IMR-90 (cell line): ENCODE results near the gene SLC8A1. TPM values are rescaled to one million over a fixed set of nuclear protein-coding genes. Genes with fewer than 3 reads are reported as not detected.
A peak's percentile ranks its signal among the peaks of the same experiment; 100 is the strongest.

ENCODE experiments used
- ATAC-seq: fragments of 200-7000 bp; cut with Tn5 transposase; 2 replicates; pipeline ENCODE4 v1.9.1; 2020; ENCODE audit warnings: low read depth, mild to moderate bottlenecking, moderate library complexity
- BruUV-seq: library from RNA; stranded (reverse); fragments of 400-500 nt; replicated peaks from 2 replicates; lab custom pipeline; 2021; lab: Mats Ljungman, UMichigan
- CTCF ChIA-PET: fragments of 300-600 bp; formaldehyde crosslinking; extraction: SDS; loops from one replicate; lab custom pipeline; 2021; ENCODE audit warnings: antibody characterized with exemption; lab: Yijun Ruan, JAX
- POLR2A ChIA-PET: fragments of 300-600 bp; sonication (Branson Sonifier 250); formaldehyde crosslinking; loops from one replicate; lab custom pipeline; 2022; ENCODE audit warnings: antibody characterized with exemption; ENCODE audit not compliant: unreplicated experiment; lab: Charles Lee
- DNase-seq: peaks from one replicate; pipeline ENCODE4 v3.0.0; 2013
- H2AFZ ChIP-seq: replicated peaks from 2 replicates; pipeline ENCODE3; 2013; ENCODE audit warnings: low read length, mild to moderate bottlenecking; ENCODE audit not compliant: poor library complexity
- H2AK5ac ChIP-seq: 2 replicates; pipeline ENCODE4 v1.6.1; 2013; ENCODE audit warnings: low read depth, low read length, inconsistent platforms
- H2AK9ac ChIP-seq: replicated peaks from 2 replicates; pipeline ENCODE3; 2013; ENCODE audit warnings: mild to moderate bottlenecking, low read depth, low read length, moderate library complexity; ENCODE audit not compliant: poor library complexity
- H2BK120ac ChIP-seq: 2 replicates; pipeline ENCODE4 v1.6.1; 2013; ENCODE audit warnings: low read depth, low read length, inconsistent platforms
- H2BK15ac ChIP-seq: 3 replicates; pipeline ENCODE4 v1.6.1; 2013; ENCODE audit warnings: low read depth, low read length, inconsistent platforms
- H2BK20ac ChIP-seq: 2 replicates; pipeline ENCODE4 v1.6.1; 2013; ENCODE audit warnings: low read depth, mild to moderate bottlenecking, inconsistent platforms, low read length, moderate library complexity
- H2BK5ac ChIP-seq: 2 replicates; pipeline ENCODE4 v1.6.1; 2013; ENCODE audit warnings: mild to moderate bottlenecking, low read depth, low read length, inconsistent platforms; ENCODE audit not compliant: poor library complexity, severe bottlenecking
- H3K14ac ChIP-seq: replicated peaks from 2 replicates; pipeline ENCODE4 v1.6.1; 2013; ENCODE audit warnings: low read depth, low read length, inconsistent platforms
- H3K18ac ChIP-seq: 2 replicates; pipeline ENCODE4 v1.6.1; 2013; ENCODE audit warnings: low read depth, low read length, control low read depth
- H3K23ac ChIP-seq: 2 replicates; pipeline ENCODE4 v1.6.1; 2013; ENCODE audit warnings: low read depth, low read length, inconsistent platforms
- H3K27ac ChIP-seq: 2 replicates; pipeline ENCODE4 v1.5.1; 2013; ENCODE audit warnings: mild to moderate bottlenecking, control low read depth, low read length; ENCODE audit not compliant: insufficient read depth
- H3K27me3 ChIP-seq: 2 replicates; pipeline ENCODE4 v1.6.1; 2013; ENCODE audit warnings: low read length; ENCODE audit not compliant: control insufficient read depth, insufficient read depth
- H3K36me3 ChIP-seq: 2 replicates; pipeline ENCODE4 v1.6.1; 2013; ENCODE audit warnings: low read length, mixed read lengths; ENCODE audit not compliant: control insufficient read depth, insufficient read depth
- H3K4ac ChIP-seq: 2 replicates; pipeline ENCODE4 v1.6.1; 2013; ENCODE audit warnings: low read depth, low read length, inconsistent platforms
- H3K4me1 ChIP-seq: 2 replicates; pipeline ENCODE4 v1.6.1; 2013; ENCODE audit warnings: low read length, mixed read lengths; ENCODE audit not compliant: control insufficient read depth, insufficient read depth
- H3K4me2 ChIP-seq: 2 replicates; pipeline ENCODE4 v1.6.1; 2013; ENCODE audit warnings: low read depth, mild to moderate bottlenecking, control low read depth, low read length, moderate library complexity
- H3K4me3 ChIP-seq: 2 replicates; pipeline ENCODE4 v1.5.1; 2013; ENCODE audit warnings: low read depth, mild to moderate bottlenecking, control low read depth, low read length, moderate library complexity; ENCODE audit not compliant: insufficient read depth
- H3K56ac ChIP-seq: 2 replicates; pipeline ENCODE4 v1.6.1; 2013; ENCODE audit warnings: low read length, inconsistent platforms; ENCODE audit not compliant: insufficient read depth; ENCODE audit errors: extremely low read depth
- H3K79me1 ChIP-seq, 2 experiments: 2 replicates each; pipeline ENCODE4 v1.6.1; 2013; ENCODE audit warnings: low read length in 2 of 2, inconsistent platforms in 1 of 2, low read depth in 1 of 2
- H3K9ac ChIP-seq: 2 replicates; pipeline ENCODE4 v1.6.1; 2013; ENCODE audit warnings: low read depth, low read length, control low read depth
- H3K9me1 ChIP-seq: 2 replicates; pipeline ENCODE4 v1.6.1; 2013; ENCODE audit warnings: low read length, inconsistent platforms; ENCODE audit not compliant: insufficient read depth
- H3K9me3 ChIP-seq: 2 replicates; pipeline ENCODE4 v1.6.1; 2013; ENCODE audit warnings: low read length; ENCODE audit not compliant: control insufficient read depth, insufficient read depth
- H4K20me1 ChIP-seq: 2 replicates; pipeline ENCODE4 v1.6.1; 2013; ENCODE audit warnings: low read length, inconsistent platforms; ENCODE audit not compliant: insufficient read depth
- H4K5ac ChIP-seq: 2 replicates; pipeline ENCODE4 v1.6.1; 2013; ENCODE audit warnings: mild to moderate bottlenecking, low read depth, low read length, control low read depth
- H4K8ac ChIP-seq, 2 experiments: 2 replicates each; pipeline ENCODE4 v1.6.1; 2013; ENCODE audit warnings: low read depth in 2 of 2, low read length in 2 of 2, control low read depth in 1 of 2, inconsistent platforms in 1 of 2
- H4K91ac ChIP-seq: 2 replicates; pipeline ENCODE4 v1.6.1; 2013; ENCODE audit warnings: low read depth, low read length, inconsistent platforms; ENCODE audit not compliant: insufficient read depth
- BHLHE40 ChIP-seq: fragments of 150-350 bp; IDR thresholded peaks from 2 replicates; pipeline ENCODE4 v1.6.1; 2016; ENCODE audit warnings: mild to moderate bottlenecking, low read depth, low read length
- CEBPB ChIP-seq: IDR thresholded peaks from 2 replicates; pipeline ENCODE4 v1.6.1; 2012; ENCODE audit warnings: low read depth, low read length, improper control_type of control experiment
- CTCF ChIP-seq: conservative IDR thresholded peaks from 2 replicates; pipeline ENCODE4 v1.5.1; 2012; ENCODE audit warnings: mild to moderate bottlenecking, low read depth, low read length, improper control_type of control experiment
- ELK1 ChIP-seq: fragments of 150-350 bp; IDR thresholded peaks from 2 replicates; pipeline ENCODE4 v1.6.1; 2016; ENCODE audit warnings: low read depth, mild to moderate bottlenecking, low read length, moderate library complexity, borderline replicate concordance
- MXI1 ChIP-seq: IDR thresholded peaks from 2 replicates; pipeline ENCODE4 v1.6.1; 2012; ENCODE audit warnings: low read depth, mild to moderate bottlenecking, low read length, moderate library complexity, borderline replicate concordance
- NFE2L2 ChIP-seq: fragments of 150-350 bp; IDR thresholded peaks from 2 replicates; pipeline ENCODE4 v1.6.1; 2016; ENCODE audit warnings: low read depth, mild to moderate bottlenecking, low read length
- RAD21 ChIP-seq: IDR thresholded peaks from 2 replicates; pipeline ENCODE4 v1.6.1; 2012; ENCODE audit warnings: low read length, improper control_type of control experiment
- RCOR1 ChIP-seq: IDR thresholded peaks from 2 replicates; pipeline ENCODE4 v1.6.1; 2012; ENCODE audit warnings: mild to moderate bottlenecking, low read length, improper control_type of control experiment; ENCODE audit not compliant: insufficient replicate concordance
- RFX5 ChIP-seq: IDR thresholded peaks from 2 replicates; pipeline ENCODE4 v1.8.0; 2012; ENCODE audit warnings: low read depth, mild to moderate bottlenecking, low read length, moderate library complexity
- USF2 ChIP-seq: fragments of 150-350 bp; IDR thresholded peaks from 2 replicates; pipeline ENCODE4 v1.6.1; 2017; ENCODE audit warnings: mild to moderate bottlenecking, antibody characterized with exemption, low read length, low read depth
- WGBS, 2 experiments: methylation state at CpG; one replicate each; pipeline versions ENCODE4 v1.1.5 to v1.1.7; 2013; ENCODE audit warnings: missing lambda C conversion rate in 2 of 2; ENCODE audit not compliant: insufficient read length in 1 of 2; ENCODE audit errors: extremely low coverage in 2 of 2; 5-methylcytosine and 5-hydroxymethylcytosine counted together
- dilution Hi-C: fragments of 300-500 bp; cut with HindIII; formaldehyde crosslinking; loops from one replicate; pipeline ENCODE4 v1.14.3; 2018; ENCODE audit warnings: low sequenced_read_pairs; ENCODE audit not compliant: unreplicated experiment
- in situ Hi-C: fragments of 300-500 bp; cut with MboI; formaldehyde crosslinking; loops from 3 replicates; pipeline ENCODE4 v1.14.3; 2019; ENCODE audit warnings: low sequenced_read_pairs, inconsistent platforms, mixed read lengths
- intact Hi-C: fragments of 100-400 bp; cut with micrococcal nuclease; formaldehyde crosslinking; loops from 2 replicates; pipeline ENCODE4 v1.10.0; 2022
- polyA plus RNA-seq, 3 experiments: library from polyadenylated mRNA; depleted of rRNA; stranded (reverse); fragments of >200 nt; gene quantifications; 2 replicates each; pipeline ENCODE4 v1.2.3, GENCODE V29; 2012; ENCODE audit warnings: low replicate concordance in 1 of 3
- total RNA-seq: library from RNA; depleted of rRNA; stranded (reverse); fragments of >200 nt; gene quantifications from 2 replicates; pipeline ENCODE4 v1.2.3, GENCODE V29; 2012

The SLC8A1 gene
- total and polyA plus RNA-seq, 2 of the 4 experiments (the other 2 are of a cell fraction): 7.7 to 57.0 TPM

GRCh38 chr2:40173276-40173675 lies 278.6 kb downstream of the SLC8A1 start:
- H3K36me3 ChIP-seq: peaks cover 8% of the 10 kb centered on the region
- no peak overlapping the region for H2BK120ac ChIP-seq
- no peak overlapping the region; the same call in 1 of the 2 replicates for H3K4me2 ChIP-seq
- no peak overlapping the region for H2AK9ac ChIP-seq
- WGBS, 2 experiments: no CpG with 5 or more reads among the region's 2 CpGs
- no peak overlapping the region for H2BK20ac ChIP-seq
- H3K9ac ChIP-seq: no peak overlapping the region
- H2BK15ac ChIP-seq: no peak overlapping the region
- H2AK5ac ChIP-seq: no peak overlapping the region
- DNase-seq (peak; percentile 18), ATAC-seq (peak; percentile 62)
- H3K14ac ChIP-seq: no peak overlapping the region
- H2AFZ ChIP-seq: no peak overlapping the region
- no peak overlapping the region for H3K23ac ChIP-seq
- H3K4me3 ChIP-seq: no peak overlapping the region
- TF ChIP-seq RAD21 (no peak), BHLHE40 (no peak), USF2 (no peak), CEBPB (no peak), CTCF (no peak), RCOR1 (no peak), MXI1 (no peak), RFX5 (no peak), ELK1 (no peak), NFE2L2 (no peak)
- no peak overlapping the region for H3K27ac ChIP-seq
- H3K56ac ChIP-seq: no peak overlapping the region
- peaks cover 2% of the 10 kb centered on the region; the same call in 1 of the 2 replicates for H3K4me1 ChIP-seq
- H3K18ac ChIP-seq: peak overlapping the region; percentile 33; the same call in 1 of the 2 replicates
- H4K91ac ChIP-seq: no peak overlapping the region
- POLR2A ChIA-PET: no interaction called here
- H3K4ac ChIP-seq: no peak overlapping the region
- in situ Hi-C loops (no loop called here), dilution Hi-C loops (no loop called here), intact Hi-C loops (no loop called here)
- H4K8ac ChIP-seq: no peak overlapping the region
- H4K5ac ChIP-seq: no peak overlapping the region
- no TSS peak for BruUV-seq
- no peaks in the 10 kb centered on the region for H3K27me3 ChIP-seq
- H3K9me1 ChIP-seq: no peaks in the 10 kb centered on the region; the same call in 1 of the 2 replicates
- no peaks in the 10 kb centered on the region; a peak in 1 of 4 replicates for H3K79me1 ChIP-seq
- no peaks in the 10 kb centered on the region for H4K20me1 ChIP-seq
- H2BK5ac ChIP-seq: peak overlapping the region; percentile 68
- H3K9me3 ChIP-seq: no peaks in the 10 kb centered on the region
- CTCF ChIA-PET: no interaction called here
